ENCODE results near the gene USF2. TPM values are rescaled to one million over a fixed set of nuclear protein-coding genes. Genes with fewer than 3 reads are reported as not detected.
"Not testable (repeated sequence)": the region's sequence is repeated elsewhere in the genome, so short reads cannot be mapped to it uniquely, and the experiment has no call there.

Gene USF2
- total RNA-seq, 2 experiments from 2014 or later = 138 to 154 TPM

DNA sequence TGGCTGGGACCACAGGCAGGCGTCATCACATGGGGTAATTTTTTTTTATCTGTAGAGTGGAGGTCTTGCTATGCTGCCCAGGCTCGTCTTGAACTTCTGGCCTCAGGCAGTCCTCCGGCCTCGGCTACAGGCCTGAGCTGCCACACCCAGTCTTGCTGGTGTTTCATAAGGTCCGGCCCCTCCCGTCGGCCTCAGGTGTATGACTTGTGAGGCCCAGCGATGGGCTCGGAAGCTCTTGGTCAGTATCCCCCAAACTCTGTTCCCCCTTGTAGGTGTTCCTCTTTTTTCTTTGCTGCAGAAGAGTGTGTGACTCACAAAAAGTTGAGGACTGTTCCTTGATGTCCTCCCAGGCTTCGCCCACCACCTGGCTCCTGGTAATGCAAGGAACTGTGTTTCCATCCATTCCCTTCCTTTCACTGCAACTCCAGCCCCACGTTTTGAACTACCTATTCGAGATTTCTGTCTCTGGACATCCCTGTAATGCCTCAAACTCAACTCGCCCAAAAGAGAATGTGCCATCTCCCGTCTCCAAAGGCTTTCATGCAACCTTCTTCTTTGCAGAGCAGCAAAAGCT lies 5.0 kb downstream of the USF2 start:
- Mint-ChIP-seq H3K36me3 (peaks cover 22% of the 10 kb centered on the region), H3K9me3 (ENCODE audit: low read depth) (no peaks in the 10 kb centered on the region), H3K4me3 (no peak overlapping the region), H3K27ac (no peak overlapping the region), H3K27me3 (no peaks in the 10 kb centered on the region), H3K4me1 (peaks cover 7% of the 10 kb centered on the region)
- DNase-seq (no peak), ATAC-seq (no peak)
- CTCF ChIA-PET = interaction anchor here (1.6 kb wide), 1 partner anchor 10 kb away, joined by 5 read pairs; no protein-coding TSS in a partner anchor

DNA sequence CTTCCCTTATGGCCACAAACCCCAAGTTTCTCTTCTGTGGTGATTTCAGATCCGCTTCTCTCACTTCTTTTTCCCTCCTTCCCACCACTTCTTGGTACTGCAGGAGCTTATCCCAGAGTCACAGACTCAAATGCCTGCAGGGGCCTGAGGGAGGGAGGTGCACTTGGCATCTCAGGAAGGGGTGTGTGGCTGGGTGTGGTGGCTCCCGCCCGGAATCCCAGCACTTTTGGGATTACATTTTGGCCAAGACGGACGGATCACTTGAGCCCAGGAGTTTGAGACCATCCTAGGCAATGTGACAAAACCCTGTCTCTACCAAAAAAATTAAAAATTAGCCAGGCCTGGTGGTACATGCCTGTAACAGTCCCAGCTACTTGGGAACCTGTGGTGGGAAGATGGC lies 5.6 kb downstream of the USF2 start:
- ATAC-seq (no peak), DNase-seq (no peak)
- Mint-ChIP-seq H3K27me3 (no peaks in the 10 kb centered on the region), H3K9me3 (ENCODE audit: low read depth) (no peaks in the 10 kb centered on the region), H3K36me3 (peaks cover 24% of the 10 kb centered on the region), H3K27ac (no peak overlapping the region), H3K4me1 (peaks cover 7% of the 10 kb centered on the region), H3K4me3 (no peak overlapping the region)
- CTCF ChIA-PET = interaction anchor here (1.6 kb wide), 1 partner anchor 10 kb away, joined by 5 read pairs; no protein-coding TSS in a partner anchor

DNA sequence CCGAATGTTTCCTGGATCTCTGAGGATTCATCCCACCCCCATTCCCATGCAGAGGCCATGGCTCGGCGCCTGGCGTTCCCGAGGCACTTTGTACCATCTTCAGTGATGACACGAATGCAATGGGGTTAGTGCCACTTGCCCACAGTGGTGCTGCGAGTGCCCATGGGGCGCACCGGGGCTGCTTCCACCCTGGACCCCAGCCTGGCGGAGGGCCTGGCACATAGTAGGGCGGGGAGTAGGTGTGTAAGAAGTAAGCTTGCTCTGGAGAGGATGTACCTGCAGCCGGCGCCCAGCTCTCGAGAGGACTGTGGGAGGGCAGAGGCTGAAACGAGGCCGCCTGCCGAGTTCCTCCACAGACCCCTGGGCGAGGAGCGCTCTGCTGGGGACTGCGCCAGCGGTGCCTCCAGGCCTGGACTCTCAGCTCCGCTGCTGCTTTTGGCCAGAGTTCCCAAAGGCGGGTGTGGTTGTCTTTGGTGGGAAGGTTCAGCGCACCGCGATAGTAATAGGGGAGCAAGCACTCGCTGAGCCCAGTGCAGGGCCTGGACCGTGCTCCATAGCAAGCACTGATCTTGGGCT lies 8.0 kb downstream of the USF2 start:
- H3K36me3 Mint-ChIP-seq = peaks cover 11% of the 10 kb centered on the region
- CTCF ChIA-PET = no interaction called here
- ATAC-seq (no peak), DNase-seq (no peak)
- peaks cover 2% of the 10 kb centered on the region for H3K4me1 Mint-ChIP-seq
- peaks cover 4% of the 10 kb centered on the region for H3K27me3 Mint-ChIP-seq
- H3K4me3 Mint-ChIP-seq = no peak overlapping the region
- no peak overlapping the region for H3K27ac Mint-ChIP-seq
- H3K9me3 Mint-ChIP-seq (ENCODE audit: low read depth) = no peaks in the 10 kb centered on the region

DNA sequence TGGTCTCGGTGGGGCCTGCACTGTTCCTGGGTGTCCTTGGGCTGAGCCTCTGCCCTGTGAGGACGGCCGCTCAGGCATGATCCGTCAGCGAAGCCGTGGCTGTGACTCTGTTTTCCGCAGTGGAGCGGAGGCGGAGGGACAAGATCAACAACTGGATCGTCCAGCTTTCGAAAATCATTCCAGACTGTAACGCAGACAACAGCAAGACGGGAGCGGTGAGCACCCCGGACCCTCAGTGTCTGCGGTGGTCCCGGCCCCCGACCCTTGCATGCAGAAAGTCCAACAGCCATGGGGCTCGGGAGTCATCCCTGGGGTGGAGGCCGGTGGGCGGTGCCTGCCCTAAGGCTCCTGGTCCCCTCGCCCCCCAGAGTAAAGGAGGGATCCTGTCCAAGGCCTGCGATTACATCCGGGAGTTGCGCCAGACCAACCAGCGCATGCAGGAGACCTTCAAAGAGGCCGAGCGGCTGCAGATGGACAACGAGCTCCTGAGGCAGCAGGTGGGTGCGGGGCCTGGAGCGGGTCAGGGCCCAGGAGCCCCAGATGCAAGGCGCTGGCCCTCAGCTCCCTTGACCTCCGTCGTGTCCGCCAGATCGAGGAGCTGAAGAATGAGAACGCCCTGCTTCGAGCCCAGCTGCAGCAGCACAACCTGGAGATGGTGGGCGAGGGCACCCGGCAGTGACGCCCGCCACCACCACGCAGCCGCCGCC lies 10.0 kb downstream of the USF2 start:
- no peak for ATAC-seq
- no peaks in the 10 kb centered on the region for H3K9me3 Mint-ChIP-seq (ENCODE audit: low read depth)
- CTCF ChIA-PET = no interaction called here
- no peak for DNase-seq
- H3K4me3 Mint-ChIP-seq = no peak overlapping the region
- peaks cover 4% of the 10 kb centered on the region for H3K36me3 Mint-ChIP-seq
- no peaks in the 10 kb centered on the region for H3K4me1 Mint-ChIP-seq
- no peak overlapping the region for H3K27ac Mint-ChIP-seq
- H3K27me3 Mint-ChIP-seq = peaks cover 22% of the 10 kb centered on the region

DNA sequence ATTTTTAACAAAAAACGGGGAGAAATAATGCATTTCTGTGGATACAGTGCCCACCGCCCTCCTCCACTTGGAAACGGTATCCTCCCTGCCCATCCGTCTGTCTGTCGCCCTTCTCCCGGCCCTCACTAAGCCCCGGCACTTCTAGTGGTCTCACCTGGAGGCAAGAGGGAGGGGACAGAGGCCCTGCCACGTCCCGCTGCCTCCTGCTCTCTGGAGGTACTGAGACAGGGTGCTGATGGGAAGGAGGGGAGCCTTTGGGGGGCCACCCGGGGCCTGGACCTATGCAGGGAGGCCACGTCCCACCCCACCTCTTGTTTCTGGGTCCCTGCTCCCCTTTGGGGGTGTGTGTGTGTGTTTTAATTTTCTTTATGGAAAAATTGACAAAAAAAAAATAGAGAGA lies 10.6 kb downstream of the USF2 start:
- H3K27me3 Mint-ChIP-seq = peaks cover 24% of the 10 kb centered on the region
- no peaks in the 10 kb centered on the region for H3K9me3 Mint-ChIP-seq (ENCODE audit: low read depth)
- H3K36me3 Mint-ChIP-seq = peaks cover 4% of the 10 kb centered on the region
- H3K27ac Mint-ChIP-seq = no peak overlapping the region
- DNase-seq (no peak), ATAC-seq (no peak)
- H3K4me1 Mint-ChIP-seq = no peaks in the 10 kb centered on the region
- H3K4me3 Mint-ChIP-seq = no peak overlapping the region
- CTCF ChIA-PET = no interaction called here

DNA sequence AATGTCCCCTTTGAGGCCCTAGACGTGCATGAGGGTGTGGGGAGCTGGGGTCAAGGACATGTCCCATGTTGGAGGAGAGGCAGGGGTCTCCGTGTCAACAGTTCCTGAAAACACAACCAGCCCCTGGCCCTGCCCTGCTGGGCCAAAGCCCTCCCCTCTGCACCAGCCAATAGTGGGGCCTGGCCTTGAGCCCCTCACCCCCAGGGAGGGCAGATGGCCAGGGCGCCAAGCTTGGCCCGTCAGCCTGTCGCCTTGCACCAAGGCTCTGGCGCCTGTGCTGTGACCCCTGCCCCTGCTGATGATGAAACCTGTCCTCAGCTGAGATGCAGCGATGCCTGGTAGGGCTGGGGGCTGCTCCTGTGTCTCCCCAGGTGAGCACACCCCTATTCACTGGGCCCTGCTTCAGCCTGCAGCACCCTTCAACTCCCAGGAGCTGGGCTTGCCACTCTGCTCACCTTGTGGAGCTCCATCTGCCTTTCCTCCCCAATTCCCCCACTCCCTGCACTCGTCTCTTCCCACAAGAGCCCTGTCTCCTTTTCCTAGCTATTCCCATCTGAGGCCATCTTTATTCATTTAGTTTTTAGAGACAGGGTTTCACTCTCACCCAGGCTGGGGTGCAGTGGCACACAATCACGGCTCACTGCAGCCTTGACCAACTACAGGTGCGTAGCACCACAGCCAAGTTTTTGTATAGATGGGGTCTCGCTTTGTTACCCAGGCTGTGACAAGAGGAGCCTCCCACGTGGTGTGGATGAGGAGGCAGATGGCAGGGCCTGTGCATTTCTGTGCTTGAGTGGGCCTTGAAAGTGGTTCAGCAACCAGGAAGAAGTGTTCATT lies 11.4 kb downstream of the USF2 start:
- H3K27ac Mint-ChIP-seq = no peak overlapping the region
- no peaks in the 10 kb centered on the region for H3K9me3 Mint-ChIP-seq (ENCODE audit: low read depth)
- ATAC-seq = no peak
- DNase-seq = no peak
- H3K4me1 Mint-ChIP-seq = no peaks in the 10 kb centered on the region
- peaks cover 28% of the 10 kb centered on the region for H3K27me3 Mint-ChIP-seq
- H3K36me3 Mint-ChIP-seq = peaks cover 4% of the 10 kb centered on the region
- no peak overlapping the region for H3K4me3 Mint-ChIP-seq
- CTCF ChIA-PET = no interaction called here

DNA sequence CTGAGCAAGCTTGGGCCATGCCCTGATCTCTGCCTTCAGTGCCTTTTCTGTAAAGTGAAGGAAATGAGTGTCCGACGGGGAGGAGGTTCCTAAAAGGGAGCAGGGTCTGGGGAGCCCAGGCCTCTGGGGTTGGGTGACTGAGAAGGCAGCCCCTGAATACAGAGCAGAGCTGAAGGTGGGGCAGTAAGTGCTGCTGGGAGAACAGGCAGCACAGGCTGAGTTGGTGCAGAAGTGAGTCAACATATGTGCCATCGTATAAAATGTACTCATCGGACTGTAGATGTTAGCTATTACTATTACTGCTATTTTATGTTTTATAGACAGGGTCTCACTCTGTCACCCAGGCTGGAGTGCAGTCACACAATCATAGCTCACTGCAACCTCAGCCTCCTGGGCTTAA lies 12.5 kb downstream of the USF2 start:
- Mint-ChIP-seq H3K36me3 (peaks cover 4% of the 10 kb centered on the region), H3K4me3 (no peak overlapping the region), H3K27me3 (peaks cover 28% of the 10 kb centered on the region), H3K4me1 (no peaks in the 10 kb centered on the region), H3K27ac (no peak overlapping the region), H3K9me3 (ENCODE audit: low read depth) (no peaks in the 10 kb centered on the region)
- ATAC-seq (no peak), DNase-seq (no peak)
- CTCF ChIA-PET = no interaction called here

DNA sequence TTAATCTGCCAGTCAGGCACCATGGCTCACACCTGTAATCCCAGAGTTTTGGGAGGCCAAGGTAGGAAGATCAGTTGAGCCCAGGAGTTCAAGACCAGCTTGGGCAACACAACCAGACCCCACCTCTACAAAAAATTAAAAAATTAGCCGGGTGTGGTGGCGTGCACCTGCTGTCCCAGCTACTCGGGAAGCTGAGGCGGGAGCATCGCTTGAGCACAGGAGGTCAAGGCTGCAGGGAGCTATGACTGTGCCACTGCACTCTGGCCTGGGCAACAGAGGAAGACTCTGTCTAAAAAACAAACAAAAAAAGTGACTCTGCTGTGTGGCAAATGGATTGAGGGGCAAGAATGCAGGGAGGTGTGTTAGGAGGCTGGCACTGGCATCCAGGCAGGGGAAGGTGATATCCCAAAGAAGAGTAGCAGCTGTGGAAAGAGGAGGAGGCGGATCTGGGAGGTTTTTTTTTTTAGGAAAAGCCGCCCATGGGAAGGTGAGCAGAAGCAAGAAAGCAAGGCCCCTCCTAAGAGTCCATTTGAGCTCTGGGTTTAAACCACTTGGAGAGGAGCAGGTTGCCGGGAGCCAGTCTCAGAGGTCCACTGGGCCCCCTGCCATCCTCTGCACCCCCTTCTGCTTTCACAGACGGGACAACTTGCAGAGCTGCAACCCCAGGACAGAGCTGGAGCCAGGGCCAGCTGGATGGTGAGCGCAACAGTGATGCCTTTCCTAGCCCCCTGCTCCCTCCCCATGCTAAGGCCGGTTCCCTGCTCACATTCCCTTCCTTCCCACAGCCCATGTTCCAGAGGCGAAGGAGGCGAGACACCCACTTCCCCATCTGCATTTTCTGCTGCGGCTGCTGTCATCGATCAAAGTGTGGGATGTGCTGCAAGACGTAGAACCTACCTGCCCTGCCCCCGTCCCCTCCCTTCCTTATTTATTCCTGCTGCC lies 15.7 kb downstream of the USF2 start:
- CTCF ChIA-PET = interaction anchor here (1.7 kb wide), 1 partner anchor 10 kb away, joined by 5 read pairs; no protein-coding TSS in a partner anchor
- Mint-ChIP-seq H3K4me3 (no peak overlapping the region), H3K36me3 (no peaks in the 10 kb centered on the region), H3K9me3 (ENCODE audit: low read depth) (no peaks in the 10 kb centered on the region), H3K27me3 (peaks cover 28% of the 10 kb centered on the region), H3K27ac (no peak overlapping the region), H3K4me1 (no peaks in the 10 kb centered on the region)
- ATAC-seq (no peak), DNase-seq (no peak)

DNA sequence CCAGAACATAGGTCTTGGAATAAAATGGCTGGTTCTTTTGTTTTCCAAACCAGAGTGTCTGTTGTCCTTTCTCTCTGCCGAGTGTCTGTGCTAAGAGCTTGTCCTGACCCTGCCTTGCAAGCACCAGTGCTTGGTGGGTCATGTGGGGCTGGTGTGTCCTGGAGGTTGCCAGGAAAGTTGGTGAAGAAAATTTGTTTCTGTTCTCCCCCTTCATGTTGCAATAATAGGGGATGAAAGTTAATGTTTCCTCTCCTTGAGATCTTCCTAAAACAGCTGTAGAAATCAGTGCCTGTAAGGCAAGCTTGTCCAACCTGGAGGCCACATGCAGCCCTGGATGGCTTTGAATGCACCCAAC lies 16.3 kb downstream of the USF2 start:
- Mint-ChIP-seq H3K27me3 (peaks cover 28% of the 10 kb centered on the region), H3K36me3 (no peaks in the 10 kb centered on the region), H3K4me1 (no peaks in the 10 kb centered on the region), H3K27ac (no peak overlapping the region), H3K9me3 (ENCODE audit: low read depth) (no peaks in the 10 kb centered on the region), H3K4me3 (no peak overlapping the region)
- CTCF ChIA-PET = interaction anchor here (1.7 kb wide), 1 partner anchor 11 kb away, joined by 5 read pairs; no protein-coding TSS in a partner anchor
- no peak for DNase-seq
- no peak for ATAC-seq

DNA sequence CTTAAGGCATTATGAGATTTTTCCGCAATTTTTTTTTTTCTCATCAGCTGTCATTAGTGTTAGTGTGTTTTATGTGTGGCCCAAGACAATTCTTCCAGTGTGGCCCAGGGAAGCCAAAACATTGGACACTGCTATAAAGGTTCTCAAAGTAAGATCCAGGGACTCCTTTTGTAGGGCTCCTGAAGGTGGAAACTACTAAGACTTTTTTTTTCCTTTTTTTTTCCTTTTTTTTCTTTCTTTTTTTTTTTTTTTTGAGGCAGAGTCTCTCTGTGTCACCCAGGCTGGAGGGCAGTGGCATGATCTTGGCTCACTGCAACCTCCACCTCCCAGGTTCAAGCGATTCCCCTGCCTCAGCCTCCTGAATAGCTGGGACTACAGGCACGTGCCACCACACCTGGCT lies 16.7 kb downstream of the USF2 start:
- H3K27me3 Mint-ChIP-seq = peaks cover 28% of the 10 kb centered on the region
- H3K4me1 Mint-ChIP-seq; ATAC-seq; H3K36me3 Mint-ChIP-seq; DNase-seq; H3K9me3 Mint-ChIP-seq (ENCODE audit: low read depth); CTCF ChIA-PET; H3K27ac Mint-ChIP-seq; H3K4me3 Mint-ChIP-seq: not testable (repeated sequence)

DNA sequence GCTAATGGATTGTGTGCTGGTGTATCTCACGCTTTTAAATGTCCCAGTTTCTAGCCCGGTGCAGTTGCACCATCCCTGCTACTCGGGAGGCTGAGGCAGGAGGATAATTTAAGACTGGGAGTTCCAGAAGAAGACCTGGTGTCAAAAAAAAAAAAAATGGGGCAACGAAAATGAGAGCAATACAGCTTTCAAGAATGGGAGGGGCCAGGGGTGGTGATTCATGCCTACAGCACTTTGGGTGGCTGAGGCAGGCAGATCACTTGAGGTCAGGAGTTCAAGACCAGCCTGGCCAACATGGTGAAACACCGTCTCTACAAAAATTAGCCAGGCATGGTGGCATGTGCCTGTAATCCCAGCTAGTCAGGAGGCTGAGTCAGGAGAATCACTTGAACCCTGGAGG lies 17.3 kb downstream of the USF2 start:
- H3K4me3 Mint-ChIP-seq; DNase-seq; CTCF ChIA-PET; H3K4me1 Mint-ChIP-seq; H3K9me3 Mint-ChIP-seq (ENCODE audit: low read depth); ATAC-seq; H3K27ac Mint-ChIP-seq; H3K36me3 Mint-ChIP-seq: not testable (repeated sequence)
- peaks cover 27% of the 10 kb centered on the region for H3K27me3 Mint-ChIP-seq

DNA sequence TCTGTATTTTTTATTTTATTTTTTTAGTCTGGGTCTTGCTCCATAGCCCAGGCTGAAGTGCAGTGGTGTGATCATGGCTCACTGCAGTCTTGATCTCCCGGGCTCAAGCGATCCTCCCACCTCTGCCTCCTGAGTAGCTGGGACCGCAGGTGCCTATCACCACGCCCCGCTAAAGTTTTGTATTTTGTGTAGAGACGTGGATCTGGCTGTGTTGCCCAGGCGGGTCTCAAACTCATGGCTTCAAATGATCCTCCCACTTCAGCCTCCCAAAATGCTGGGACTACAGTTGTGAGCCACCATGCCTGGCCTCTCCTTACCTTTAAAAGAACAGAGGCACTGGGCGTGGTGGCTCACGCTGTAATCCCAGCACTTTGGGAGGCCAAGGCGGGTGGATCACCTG lies 19.0 kb downstream of the USF2 start:
- CTCF ChIA-PET = no interaction called here
- no peaks in the 10 kb centered on the region for H3K36me3 Mint-ChIP-seq
- no peak overlapping the region for H3K4me3 Mint-ChIP-seq
- H3K4me1 Mint-ChIP-seq = no peaks in the 10 kb centered on the region
- H3K27me3 Mint-ChIP-seq = peaks cover 15% of the 10 kb centered on the region
- DNase-seq (no peak), ATAC-seq (no peak)
- no peaks in the 10 kb centered on the region for H3K9me3 Mint-ChIP-seq (ENCODE audit: low read depth)
- H3K27ac Mint-ChIP-seq = no peak overlapping the region

DNA sequence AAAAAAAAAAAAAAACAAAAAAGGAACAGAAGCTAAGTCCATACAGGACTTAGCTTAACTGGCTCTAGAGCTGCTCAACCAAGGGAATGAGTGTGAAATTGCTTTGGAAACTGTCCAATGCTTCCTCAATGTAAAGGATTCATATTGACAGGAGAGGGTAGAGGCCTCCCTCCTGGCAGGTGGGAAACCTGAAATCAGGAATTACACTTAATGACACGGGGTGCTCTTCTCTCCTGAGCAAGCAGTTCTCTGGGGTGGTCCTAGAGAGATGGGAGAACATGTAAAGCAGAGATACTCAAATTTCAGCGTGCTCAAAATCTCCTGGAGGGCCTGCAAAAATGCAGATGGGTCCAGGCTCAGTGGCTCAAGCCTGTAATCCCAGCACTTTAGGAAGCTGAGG lies 19.6 kb downstream of the USF2 start:
- Mint-ChIP-seq H3K27me3 (peaks cover 9% of the 10 kb centered on the region), H3K4me3 (no peak overlapping the region), H3K4me1 (no peaks in the 10 kb centered on the region), H3K36me3 (no peaks in the 10 kb centered on the region), H3K9me3 (ENCODE audit: low read depth) (no peaks in the 10 kb centered on the region), H3K27ac (no peak overlapping the region)
- no peak for ATAC-seq
- CTCF ChIA-PET = no interaction called here
- DNase-seq = no peak

Measured in activated CD8-positive, alpha-beta memory T cell treated with anti-CD3 and anti-CD28 coated beads, Interleukin-2, amount 10 ng/mL, durations not matched to agents 7 days and 5 days (primary cell).